GM19452 (cell line): ENCODE measurements around the gene LRRFIP1.

Experiments
- ATAC-seq: cut with Tn5 transposase; IDR thresholded peaks from one replicate; pipeline ENCODE4 v1.9.1; 2021; ENCODE audit not compliant: unreplicated experiment

LRRFIP1 gene

GRCh38 chr2:237824085-237824484 lies 196.7 kb downstream of the LRRFIP1 start:
- ATAC-seq, result no peak

DNA sequence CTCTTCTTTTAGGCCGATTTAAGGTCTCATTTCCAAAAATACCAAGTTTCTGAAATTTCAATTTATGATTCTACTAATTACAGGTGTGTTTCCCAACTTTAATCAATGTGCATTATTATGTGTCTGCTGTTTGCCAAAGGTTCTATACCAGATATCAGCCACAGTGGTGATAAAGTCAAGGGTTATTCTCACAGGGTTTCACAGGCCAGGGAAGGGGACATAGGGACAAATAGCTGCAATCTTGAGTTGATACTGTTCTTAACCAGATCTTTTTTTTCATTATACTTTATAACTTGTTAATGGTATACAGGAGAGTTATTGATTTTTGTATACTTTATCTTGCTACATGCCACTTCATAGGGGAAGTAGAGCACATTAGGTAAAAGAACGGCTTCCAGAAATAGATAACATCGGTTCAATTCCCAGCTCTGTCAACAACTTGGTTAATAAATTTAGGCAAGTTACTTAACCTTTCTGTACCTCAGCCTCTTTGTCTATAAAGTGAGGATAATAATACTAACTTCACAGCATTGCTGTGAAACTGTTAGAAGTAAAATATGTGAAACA lies 200.1 kb downstream of the LRRFIP1 start:
- ATAC-seq, result no peak
